ENCODE data around the gene GPI.
"Not testable (repeated sequence)": the region's sequence is repeated elsewhere in the genome, so short reads cannot be mapped to it uniquely, and the experiment has no call there.

DNA sequence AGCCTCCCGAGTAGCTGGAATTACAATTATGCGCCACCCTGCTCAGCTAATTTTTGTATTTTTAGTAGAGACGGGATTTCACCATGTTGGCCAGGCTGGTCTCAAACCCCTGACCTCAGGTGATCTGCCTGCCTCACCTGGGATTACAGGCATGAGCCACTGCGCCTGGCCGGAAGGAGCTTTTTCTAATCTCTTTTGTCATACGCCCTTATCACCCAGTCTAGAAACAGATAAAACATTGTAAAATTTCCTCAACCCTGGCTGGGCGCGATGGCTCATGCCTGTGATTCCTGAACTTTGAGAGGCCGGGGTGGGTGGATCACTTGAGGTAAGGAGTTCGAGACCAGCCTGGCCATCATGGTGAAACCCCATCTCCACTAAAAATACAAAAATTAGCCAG, 4.2 kb downstream of the GPI start:
- TF ChIP-seq, protein P1, sequence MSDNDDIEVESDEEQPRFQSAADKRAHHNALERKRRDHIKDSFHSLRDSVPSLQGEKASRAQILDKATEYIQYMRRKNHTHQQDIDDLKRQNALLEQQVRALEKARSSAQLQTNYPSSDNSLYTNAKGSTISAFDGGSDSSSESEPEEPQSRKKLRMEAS (IDR thresholded peaks at IDR 0.05; ENCODE audit: low read depth, low read length), result not testable (repeated sequence)
- TF ChIP-seq, protein P2, sequence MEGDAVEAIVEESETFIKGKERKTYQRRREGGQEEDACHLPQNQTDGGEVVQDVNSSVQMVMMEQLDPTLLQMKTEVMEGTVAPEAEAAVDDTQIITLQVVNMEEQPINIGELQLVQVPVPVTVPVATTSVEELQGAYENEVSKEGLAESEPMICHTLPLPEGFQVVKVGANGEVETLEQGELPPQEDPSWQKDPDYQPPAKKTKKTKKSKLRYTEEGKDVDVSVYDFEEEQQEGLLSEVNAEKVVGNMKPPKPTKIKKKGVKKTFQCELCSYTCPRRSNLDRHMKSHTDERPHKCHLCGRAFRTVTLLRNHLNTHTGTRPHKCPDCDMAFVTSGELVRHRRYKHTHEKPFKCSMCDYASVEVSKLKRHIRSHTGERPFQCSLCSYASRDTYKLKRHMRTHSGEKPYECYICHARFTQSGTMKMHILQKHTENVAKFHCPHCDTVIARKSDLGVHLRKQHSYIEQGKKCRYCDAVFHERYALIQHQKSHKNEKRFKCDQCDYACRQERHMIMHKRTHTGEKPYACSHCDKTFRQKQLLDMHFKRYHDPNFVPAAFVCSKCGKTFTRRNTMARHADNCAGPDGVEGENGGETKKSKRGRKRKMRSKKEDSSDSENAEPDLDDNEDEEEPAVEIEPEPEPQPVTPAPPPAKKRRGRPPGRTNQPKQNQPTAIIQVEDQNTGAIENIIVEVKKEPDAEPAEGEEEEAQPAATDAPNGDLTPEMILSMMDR (IDR thresholded peaks at IDR 0.05; ENCODE audit: low read depth, low read length), result not testable (repeated sequence)
- not testable (repeated sequence) for TF ChIP-seq POLR2A (IDR thresholded peaks at IDR 0.05; ENCODE audit: extremely low read depth, insufficient read length)
